NCI-H2171 treated with DMSO at 0.1 percent for 48 hours (cell line): ENCODE results near the gene RIPOR3.
A peak's percentile ranks its signal among the peaks of the same experiment; 100 is the strongest.
"Not testable (repeated sequence)": the region's sequence is repeated elsewhere in the genome, so short reads cannot be mapped to it uniquely, and the experiment has no call there.

Experiments used
- DNase-seq: peaks from one replicate; lab custom pipeline; 2025; lab: John Stamatoyannopoulos, UW

Gene RIPOR3

GRCh38 chr20:50679753-50680104 lies 11.6 kb downstream of the RIPOR3 start:
- no peak for DNase-seq

DNA sequence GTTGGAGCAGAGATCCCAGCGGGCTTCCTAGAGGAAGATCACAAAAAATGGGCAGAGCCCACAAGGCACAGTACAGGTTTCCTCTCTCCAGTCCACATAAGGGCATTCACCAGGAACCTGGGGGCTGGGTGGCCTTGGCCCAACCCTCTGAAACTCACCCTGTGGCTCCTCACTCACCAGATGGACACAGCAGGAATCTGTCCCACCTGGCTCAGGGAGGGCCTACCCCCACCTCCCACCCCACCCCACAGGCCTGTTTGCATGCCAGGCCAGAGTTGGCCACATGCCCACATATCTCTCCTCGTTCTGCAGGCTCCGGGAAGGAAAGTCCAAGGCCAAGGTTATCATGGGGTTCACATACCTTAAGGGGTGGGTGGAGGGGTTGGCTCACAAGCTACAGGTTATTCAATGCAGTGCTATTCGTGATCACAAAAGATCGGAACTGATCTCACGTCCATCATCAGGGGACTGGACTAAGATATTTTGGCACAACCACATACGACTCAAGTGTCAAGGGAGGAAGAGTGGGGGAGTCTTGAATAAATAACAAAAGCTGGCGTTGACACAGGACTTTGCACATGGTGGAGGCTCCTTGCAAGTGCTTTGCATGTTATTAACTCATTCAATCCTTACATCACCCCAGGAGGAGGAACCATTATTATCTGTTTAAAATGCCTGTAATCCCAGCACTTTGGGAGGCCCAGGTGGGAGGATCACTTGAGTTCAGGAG lies 13.0 kb downstream of the RIPOR3 start:
- DNase-seq = no peak

GRCh38 chr20:50676858-50677257 lies 14.5 kb downstream of the RIPOR3 start:
- no peak for DNase-seq

DNA sequence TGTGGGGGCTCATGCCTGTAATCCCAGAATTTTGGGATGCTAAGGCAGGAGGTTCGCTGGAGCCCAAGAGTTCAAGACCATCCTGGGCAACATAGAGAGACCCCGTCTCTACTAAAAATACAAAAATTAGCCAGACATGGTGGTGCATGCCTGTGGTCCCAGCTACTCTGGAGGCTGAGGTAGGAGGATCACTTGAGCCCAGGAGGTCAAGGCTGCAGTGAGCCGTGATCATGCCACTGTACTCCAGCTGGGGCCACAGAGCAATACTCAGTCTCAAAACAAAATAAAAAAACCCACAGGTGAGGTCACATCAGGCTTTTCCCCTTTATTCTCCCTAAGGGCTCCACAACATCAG lies 15.0 kb downstream of the RIPOR3 start:
- DNase-seq = not testable (repeated sequence)

- DNase-seq = no peak
Measured at GRCh38 chr20:50675671-50676376, 15.5 kb downstream of the RIPOR3 start.

- DNase-seq = no peak
Measured at GRCh38 chr20:50674138-50674825, 17.1 kb downstream of the RIPOR3 start.

- DNase-seq = no peak
Measured at GRCh38 chr20:50673466-50674137, 17.7 kb downstream of the RIPOR3 start.

GRCh38 chr20:50673146-50673465 lies 18.2 kb downstream of the RIPOR3 start:
- no peak for DNase-seq

- no peak for DNase-seq
Measured at GRCh38 chr20:50672400-50673145, 18.8 kb downstream of the RIPOR3 start.

DNA sequence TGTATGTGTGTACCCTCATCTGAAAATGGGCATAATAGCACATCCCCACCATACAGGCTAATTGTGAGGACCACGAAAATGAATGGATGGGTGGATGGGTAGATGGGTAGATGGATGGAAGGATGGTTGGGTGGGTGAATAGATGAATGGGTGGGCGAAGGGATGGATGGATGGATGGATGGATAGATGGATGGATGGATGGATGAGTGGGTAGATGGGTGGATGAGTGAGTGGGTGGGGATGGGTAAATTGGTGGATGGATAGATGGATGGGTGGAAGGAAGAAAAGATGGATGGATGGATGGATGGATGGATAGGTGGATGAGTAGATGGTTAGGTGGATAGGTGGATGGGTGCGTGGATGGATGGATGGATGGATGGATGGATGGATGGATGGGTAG lies 19.7 kb downstream of the RIPOR3 start:
- no peak for DNase-seq

DNA sequence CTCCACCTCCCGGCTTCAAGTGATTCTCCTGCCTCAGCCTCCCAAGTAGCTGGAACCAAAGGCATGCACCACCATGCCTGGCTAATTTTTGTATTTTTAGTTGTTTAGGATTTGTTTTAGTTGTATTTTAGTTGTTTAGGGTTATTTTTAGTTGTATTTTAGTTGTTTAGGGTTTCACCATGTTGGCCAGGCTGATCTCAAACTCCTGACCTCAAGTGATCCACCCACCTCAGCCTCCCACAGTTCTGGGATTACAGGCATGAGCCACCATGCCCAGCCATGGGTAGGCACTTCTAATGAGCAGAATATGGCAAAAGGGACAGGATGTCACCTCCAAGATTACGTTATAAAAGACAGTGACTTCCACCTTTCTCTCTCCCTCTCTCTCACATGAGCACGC lies 20.3 kb downstream of the RIPOR3 start:
- not testable (repeated sequence) for DNase-seq

DNA sequence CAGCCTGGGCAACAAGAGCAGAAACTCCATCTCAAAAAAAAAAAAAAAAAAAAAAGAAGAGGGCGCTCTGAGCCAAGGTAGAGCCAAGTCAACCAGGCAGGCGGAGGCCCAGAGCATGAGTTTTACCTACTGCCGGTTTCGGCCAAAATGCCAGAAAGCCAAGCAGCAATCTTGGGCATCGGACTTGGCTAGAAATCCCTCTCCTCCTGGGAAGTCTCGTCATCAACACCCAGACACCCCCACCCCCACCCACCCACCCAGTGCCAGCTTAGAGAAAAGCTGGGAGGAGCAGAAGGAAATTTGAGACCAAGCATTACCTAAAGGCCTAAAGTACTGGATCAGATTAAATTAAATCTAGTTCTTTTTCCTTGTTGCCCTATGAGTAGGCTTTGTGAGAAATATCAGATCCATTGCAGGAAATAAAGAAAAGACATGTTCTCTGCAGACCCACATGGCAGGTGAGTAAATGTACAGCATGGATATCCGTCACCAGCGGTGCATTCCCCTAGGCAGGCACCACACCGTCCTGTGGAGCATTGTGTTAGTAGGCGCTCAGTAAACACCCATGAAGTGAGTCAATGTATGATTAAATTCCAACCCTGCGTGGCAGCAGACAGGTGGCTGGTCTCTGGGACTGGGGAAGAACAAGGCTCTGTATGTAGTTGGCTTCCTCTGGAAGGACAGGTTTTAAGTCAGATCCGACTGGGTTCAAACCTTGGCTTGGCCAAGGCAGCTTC lies 21.0 kb downstream of the RIPOR3 start:
- DNase-seq = no peak

DNA sequence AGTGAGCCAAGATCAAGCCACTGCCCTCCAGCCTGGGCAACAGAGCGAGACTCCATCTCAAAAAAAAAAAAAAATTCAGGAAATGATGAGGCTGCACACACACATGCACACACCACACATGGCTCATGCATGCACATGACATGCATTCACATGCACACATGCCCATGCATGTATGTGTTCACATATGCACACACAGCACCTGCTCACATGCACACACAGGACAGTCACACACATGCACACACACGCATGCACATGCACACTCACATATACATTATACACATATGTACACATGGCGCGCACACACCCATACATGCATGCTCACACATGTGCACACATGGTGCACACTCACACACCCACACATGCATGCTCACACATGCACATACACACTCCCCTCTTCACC lies 22.5 kb downstream of the RIPOR3 start:
- no peak for DNase-seq

DNA sequence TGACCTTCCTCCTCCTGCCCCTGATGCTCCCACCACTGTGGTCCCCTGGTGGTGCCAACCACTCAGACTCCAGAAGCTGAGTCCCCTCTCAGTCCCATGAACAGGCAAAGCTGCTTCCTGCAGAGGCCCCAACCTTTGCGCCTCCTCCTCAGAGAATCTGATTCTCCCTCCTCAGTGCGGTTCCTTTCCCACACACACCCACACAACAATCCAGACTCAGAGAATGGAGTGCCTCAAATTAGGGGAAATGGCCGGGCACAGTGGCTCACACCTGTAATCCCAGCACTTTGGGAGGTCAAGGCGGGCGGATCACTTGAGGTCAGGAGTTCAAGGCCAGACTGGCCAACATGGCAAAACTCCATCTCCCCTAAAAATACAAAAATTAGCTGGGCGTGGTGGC lies 23.0 kb downstream of the RIPOR3 start:
- DNase-seq = no peak

- DNase-seq = no peak
Measured at GRCh38 chr20:50666709-50667298, 24.5 kb downstream of the RIPOR3 start.

DNA sequence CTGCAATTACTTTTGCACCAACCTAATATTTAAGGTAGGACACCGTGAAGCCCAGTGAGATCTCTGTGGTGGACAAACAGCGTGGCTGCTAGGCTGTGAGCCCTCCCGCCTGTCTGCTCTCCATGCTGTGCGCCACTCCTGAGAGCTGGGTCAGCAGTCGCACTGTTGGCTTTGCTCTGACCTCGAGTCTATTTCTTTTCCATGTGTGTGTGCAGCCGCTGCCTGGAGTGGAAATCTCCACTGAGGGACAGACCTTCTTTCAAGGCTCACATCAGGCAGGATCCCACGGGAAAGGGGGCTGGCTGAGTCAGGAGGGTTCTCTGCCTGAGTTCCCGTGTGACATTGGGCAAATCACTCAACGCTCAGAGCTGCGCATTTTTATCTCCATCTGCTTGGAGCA lies 27.1 kb downstream of the RIPOR3 start:
- DNase-seq = no peak

DNA sequence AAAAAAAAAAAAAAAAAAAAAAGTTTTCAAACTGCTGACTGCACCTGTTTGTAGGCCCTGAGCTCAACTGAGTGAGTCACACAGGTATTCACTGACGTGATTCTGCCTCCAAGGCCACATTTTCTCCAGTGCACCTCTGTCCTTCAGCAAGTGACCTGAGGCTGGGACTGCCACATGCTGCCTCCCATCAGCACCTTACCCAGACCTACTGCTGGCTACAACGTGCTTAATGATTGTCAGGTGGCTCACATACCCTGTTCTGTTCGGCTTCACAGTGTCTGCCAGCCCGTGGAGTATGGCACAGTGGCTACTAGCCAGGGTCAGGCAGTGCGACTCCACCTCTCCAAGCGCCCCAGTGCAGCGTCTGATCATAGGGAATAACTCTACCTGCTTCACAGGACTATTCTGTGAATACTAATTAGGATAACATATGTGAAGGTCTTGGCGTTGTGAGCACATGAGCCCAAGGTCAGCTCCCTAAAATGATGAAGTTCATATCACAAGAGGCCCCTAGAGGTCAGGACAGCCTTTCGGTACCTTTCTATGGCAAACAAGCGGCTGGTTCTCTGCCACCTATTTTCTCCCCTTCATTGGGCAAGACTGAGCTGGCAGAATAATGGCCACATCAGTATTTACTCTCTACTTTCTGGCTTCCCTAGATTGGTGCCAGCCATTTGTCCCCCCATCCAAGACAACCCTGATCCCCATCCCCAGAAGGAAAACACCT lies 28.1 kb downstream of the RIPOR3 start:
- peak; percentile 69 for DNase-seq

GRCh38 chr20:50659975-50660670 lies 31.2 kb downstream of the RIPOR3 start:
- DNase-seq = no peak

DNA sequence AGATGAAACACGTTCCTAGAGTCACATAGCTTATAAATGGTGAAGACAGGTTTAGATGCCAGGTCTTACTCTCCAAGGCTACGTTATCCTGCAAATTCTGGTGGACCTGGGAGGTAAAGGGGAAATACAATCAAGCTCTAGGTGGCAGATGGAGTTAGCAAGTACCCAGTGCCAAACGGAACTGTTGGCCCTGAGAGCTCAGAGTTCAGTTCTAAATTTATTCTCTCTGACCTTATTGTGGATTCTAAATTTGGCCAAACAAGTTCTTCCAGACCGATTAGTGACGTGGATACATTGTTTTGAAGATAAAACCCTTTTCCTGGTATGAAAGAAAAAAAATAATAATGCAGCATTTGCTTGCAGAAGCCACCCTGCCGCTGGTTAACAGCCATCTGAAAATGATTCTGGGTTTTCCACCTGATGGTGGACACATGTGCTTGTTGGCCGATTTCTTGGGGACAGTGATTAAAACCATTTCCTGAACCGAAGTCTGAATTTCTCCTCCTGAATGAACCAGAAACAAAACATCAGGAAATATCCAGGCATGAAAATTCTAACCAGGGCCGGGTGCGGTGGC lies 32.5 kb downstream of the RIPOR3 start:
- DNase-seq = no peak
